WTC11 (cell line): ENCODE measurements around the gene SGPL1. TPM values are rescaled to one million over a fixed set of nuclear protein-coding genes. Genes with fewer than 3 reads are reported as not detected.

Experiments used
- ATAC-seq: fragments of 200-7000 bp; cut with Tn5 transposase; 2 replicates; pipeline ENCODE4 v1.10.0; 2021; ENCODE audit warnings: mild to moderate bottlenecking, moderate library complexity
- CTCF ChIA-PET: fragments of 300-600 bp; sonication (Branson Sonifier 250); formaldehyde crosslinking; loops from one replicate; lab custom pipeline; 2021; ENCODE audit warnings: antibody characterized with exemption; lab: Charles Lee
- POLR2A ChIA-PET: fragments of 350-600 bp; sonication (Branson Sonifier 250); formaldehyde crosslinking; loops from one replicate; lab custom pipeline; 2021; ENCODE audit warnings: antibody characterized with exemption; lab: Charles Lee
- DNase-seq: peaks from one replicate; pipeline ENCODE4 v3.0.0; 2021; ENCODE audit warnings: low spot score
- H3K27ac Mint-ChIP-seq: 2 replicates; pipeline ENCODE4 v1.8.0; 2021; ENCODE audit warnings: mixed read lengths
- H3K27me3 Mint-ChIP-seq: 2 replicates; pipeline ENCODE4 v1.8.0; 2021; ENCODE audit warnings: low read depth, mild to moderate bottlenecking, moderate library complexity, mixed read lengths
- H3K36me3 Mint-ChIP-seq: 2 replicates; pipeline ENCODE4 v1.8.0; 2021; ENCODE audit warnings: mixed read lengths
- H3K4me1 Mint-ChIP-seq: 2 replicates; pipeline ENCODE4 v1.8.0; 2022; ENCODE audit warnings: mixed read lengths
- H3K4me3 Mint-ChIP-seq: 2 replicates; pipeline ENCODE4 v1.8.0; 2021; ENCODE audit warnings: mild to moderate bottlenecking, moderate library complexity, mixed read lengths
- H3K9me3 Mint-ChIP-seq: 2 replicates; pipeline ENCODE4 v1.8.0; 2021; ENCODE audit warnings: mixed read lengths
- ERG ChIP-seq: fragments of 250-450 bp; sonication (Bioruptor Pico); IDR thresholded peaks from 2 replicates; pipeline ENCODE4 v1.8.0; 2021; ENCODE audit warnings: mild to moderate bottlenecking
- ESRRA ChIP-seq: sonication (generic); formaldehyde crosslinking; IDR thresholded peaks from 2 replicates; pipeline ENCODE4 v1.8.1; 2022; ENCODE audit warnings: mild to moderate bottlenecking, missing genetic modification reagents, borderline replicate concordance
- FOXP4 ChIP-seq: sonication (generic); formaldehyde crosslinking; IDR thresholded peaks from 2 replicates; pipeline ENCODE4 v1.8.0; 2022; ENCODE audit warnings: mild to moderate bottlenecking, missing genetic modification reagents
- HMGA2 ChIP-seq: fragments of 250-450 bp; sonication (Bioruptor Pico); IDR thresholded peaks from 2 replicates; pipeline ENCODE4 v1.4.0; 2021; ENCODE audit warnings: mild to moderate bottlenecking, moderate library complexity
- JAZF1 ChIP-seq: fragments of 250-450 bp; sonication (Bioruptor Pico); IDR thresholded peaks from 2 replicates; pipeline ENCODE4 v1.9.0; 2021; ENCODE audit warnings: moderate library complexity, mild to moderate bottlenecking, inconsistent platforms
- NFATC4 ChIP-seq: fragments of 250-450 bp; sonication (Bioruptor Pico); IDR thresholded peaks from 2 replicates; pipeline ENCODE4 v1.9.0; 2021; ENCODE audit warnings: mild to moderate bottlenecking
- RORB ChIP-seq: fragments of 250-450 bp; sonication (Bioruptor Pico); IDR thresholded peaks from 2 replicates; pipeline ENCODE4 v1.9.0; 2021; ENCODE audit warnings: mild to moderate bottlenecking
- SP1 ChIP-seq: sonication (generic); formaldehyde crosslinking; conservative IDR thresholded peaks from 2 replicates; pipeline ENCODE4 v1.8.1; 2022; ENCODE audit warnings: missing genetic modification reagents
- STAT6 ChIP-seq: sonication (generic); formaldehyde crosslinking; conservative IDR thresholded peaks from 2 replicates; pipeline ENCODE4 v1.8.1; 2023; ENCODE audit warnings: mild to moderate bottlenecking, low read depth, missing genetic modification reagents, moderate library complexity
- TCF7 ChIP-seq: sonication (generic); formaldehyde crosslinking; IDR thresholded peaks from 2 replicates; pipeline ENCODE4 v1.8.0; 2022; ENCODE audit warnings: mild to moderate bottlenecking, low read depth, missing genetic modification reagents, moderate library complexity
- TEAD4 ChIP-seq: sonication (generic); formaldehyde crosslinking; IDR thresholded peaks from 2 replicates; pipeline ENCODE4 v1.8.0; 2022; ENCODE audit warnings: mild to moderate bottlenecking, missing genetic modification reagents
- USF2 ChIP-seq: sonication (generic); formaldehyde crosslinking; IDR thresholded peaks from 2 replicates; pipeline ENCODE4 v1.8.1; 2023; ENCODE audit warnings: mild to moderate bottlenecking, missing genetic modification reagents, moderate library complexity
- ZBTB21 ChIP-seq: sonication (generic); formaldehyde crosslinking; IDR thresholded peaks from 2 replicates; pipeline ENCODE4 v1.8.1; 2023; ENCODE audit warnings: mild to moderate bottlenecking, missing genetic modification reagents, borderline replicate concordance
- ZMAT4 ChIP-seq: fragments of 250-450 bp; sonication (Bioruptor Pico); IDR thresholded peaks from 2 replicates; pipeline ENCODE4 v1.9.0; 2021; ENCODE audit warnings: mild to moderate bottlenecking
- ZNF232 ChIP-seq: sonication (generic); formaldehyde crosslinking; IDR thresholded peaks from 2 replicates; pipeline ENCODE4 v1.8.0; 2022; ENCODE audit warnings: mild to moderate bottlenecking, missing genetic modification reagents
- ZNF317 ChIP-seq: sonication (generic); formaldehyde crosslinking; IDR thresholded peaks from 2 replicates; pipeline ENCODE4 v1.8.1; 2023; ENCODE audit warnings: low read depth, mild to moderate bottlenecking, moderate library complexity, missing genetic modification reagents, borderline replicate concordance
- ZNF532 ChIP-seq: fragments of 250-450 bp; sonication (Bioruptor Pico); IDR thresholded peaks from 2 replicates; pipeline ENCODE4 v1.9.0; 2021; ENCODE audit warnings: mild to moderate bottlenecking, borderline replicate concordance
- ZNF671 ChIP-seq: fragments of 250-450 bp; sonication (Bioruptor Pico); IDR thresholded peaks from 2 replicates; pipeline ENCODE4 v1.8.0; 2021; ENCODE audit warnings: mild to moderate bottlenecking
- total RNA-seq: library from RNA; stranded (reverse); gene quantifications from 3 replicates; pipeline ENCODE4 v1.2.3, GENCODE V29; 2021

SGPL1 gene
- total RNA-seq, 1 experiment from 2014 or later: 44.6 TPM

GRCh38 chr10:70889291-70889690 lies 73.5 kb downstream of the SGPL1 start:
- no peaks in the 10 kb centered on the region; the same call in 1 of the 2 replicates for H3K27me3 Mint-ChIP-seq
- no peak for DNase-seq
- H3K27ac Mint-ChIP-seq: no peak overlapping the region
- peaks cover 56% of the 10 kb centered on the region for H3K4me1 Mint-ChIP-seq
- ChIA-PET POLR2A (no interaction called here), CTCF (interaction anchor here (2.6 to 2.8 kb wide), 2 partner anchors 12 to 14 kb away, joined by 10 to 19 read pairs; no protein-coding TSS in a partner anchor)
- TF ChIP-seq ESRRA (CRISPR knock-in tag) (no peak), HMGA2 (CRISPR knock-in tag) (no peak), NFATC4 (CRISPR knock-in tag) (no peak), ZBTB21 (CRISPR knock-in tag) (no peak), ZMAT4 (no peak), RORB (CRISPR knock-in tag) (no peak), TCF7 (CRISPR knock-in tag) (no peak), ZNF317 (CRISPR knock-in tag) (no peak), TEAD4 (no peak), FOXP4 (no peak), ZNF232 (CRISPR knock-in tag) (no peak), ZNF532 (CRISPR knock-in tag) (no peak), JAZF1 (CRISPR knock-in tag) (no peak), USF2 (CRISPR knock-in tag) (no peak), ZNF671 (CRISPR knock-in tag) (no peak), SP1 (CRISPR knock-in tag) (no peak), STAT6 (CRISPR knock-in tag) (no peak), ERG (CRISPR knock-in tag) (no peak)
- H3K9me3 Mint-ChIP-seq: peaks cover 2% of the 10 kb centered on the region; the same call in 1 of the 2 replicates
- ATAC-seq: no peak
- peak overlapping the region; percentile 74 for H3K4me3 Mint-ChIP-seq
- H3K36me3 Mint-ChIP-seq: peaks cover 11% of the 10 kb centered on the region
